Uterus (tissue), 2 donors: ENCODE results near the gene PXK.
"Not testable (repeated sequence)": the region's sequence is repeated elsewhere in the genome, so short reads cannot be mapped to it uniquely, and the experiment has no call there.

ENCODE experiments used
- CTCF ChIP-seq, 4 experiments: fragments of 200-600 bp in 2 of 4; fragments of 450-650 bp in 2 of 4; sonication (generic) in 2 of 4; IDR thresholded peaks; one replicate each; pipeline ENCODE4 v1.5.1; 2016 to 2019; ENCODE audit warnings: antibody characterized with exemption in 4 of 4, mild to moderate bottlenecking in 2 of 4, moderate library complexity in 1 of 4
- POLR2A ChIP-seq, 2 donors: fragments of 450-650 bp; IDR thresholded peaks; one replicate each; pipeline ENCODE4 v1.6.1; 2016; ENCODE audit warnings: antibody characterized with exemption in 2 of 2, mild to moderate bottlenecking in 1 of 2, moderate library complexity in 1 of 2

- not testable (repeated sequence) for TF ChIP-seq CTCF, POLR2A (IDR thresholded peaks at IDR 0.05)
These were observed 108.3 kb downstream of the PXK start for GRCh38 chr3:58440996-58441355.
